Fibroblast of lung (primary cell): ENCODE results near the gene OSBPL6. TPM values are rescaled to one million over a fixed set of nuclear protein-coding genes. Genes with fewer than 3 reads are reported as not detected.

Experiments
- DNase-seq, 2 donors: peaks; one replicate each; pipeline versions ENCODE4 v3.0.0 to v3.0.0-alpha.2; 2010; ENCODE audit warnings: low read depth in 2 of 2
- H2AFZ ChIP-seq: 2 replicates; pipeline ENCODE4 v1.5.1; 2012; ENCODE audit warnings: low read length, control low read depth, inconsistent platforms
- H3K27ac ChIP-seq: 2 replicates; pipeline ENCODE4 v1.5.1; 2011; ENCODE audit warnings: low read length, control low read depth; ENCODE audit not compliant: insufficient read depth
- H3K27me3 ChIP-seq: 2 replicates; pipeline ENCODE4 v1.5.1; 2011; ENCODE audit warnings: mild to moderate bottlenecking, low read length; ENCODE audit not compliant: control insufficient read depth, insufficient read depth
- H3K36me3 ChIP-seq: 2 replicates; pipeline ENCODE4 v1.5.1; 2011; ENCODE audit warnings: low read length; ENCODE audit not compliant: control insufficient read depth, insufficient read depth
- H3K4me1 ChIP-seq: 2 replicates; pipeline ENCODE4 v1.5.1; 2011; ENCODE audit warnings: low read length; ENCODE audit not compliant: control insufficient read depth, insufficient read depth; ENCODE audit errors: extremely low read depth
- H3K4me2 ChIP-seq: 2 replicates; pipeline ENCODE4 v1.5.1; 2011; ENCODE audit warnings: low read length, control low read depth; ENCODE audit not compliant: insufficient read depth; ENCODE audit errors: extremely low read depth
- H3K4me3 ChIP-seq, 4 experiments: fragments of 200-600 bp in 1 of 4; sonication (generic) in 1 of 4; replicated peaks in 1 of 4; 2 replicates each; pipeline ENCODE4 v1.5.1; 2011 to 2016; ENCODE audit warnings: low read length in 4 of 4, low read depth in 3 of 4, mild to moderate bottlenecking in 3 of 4, control low read depth in 2 of 4, inconsistent platforms in 1 of 4, mixed read lengths in 1 of 4; ENCODE audit not compliant: insufficient read depth in 1 of 4; ENCODE audit errors: control extremely low read depth in 1 of 4
- H3K79me2 ChIP-seq: 2 replicates; pipeline ENCODE4 v1.5.1; 2012; ENCODE audit warnings: mild to moderate bottlenecking, low read length, inconsistent platforms; ENCODE audit not compliant: control insufficient read depth, insufficient read depth
- H3K9ac ChIP-seq: 2 replicates; pipeline ENCODE4 v1.5.1; 2011; ENCODE audit warnings: mild to moderate bottlenecking, low read length, control low read depth; ENCODE audit not compliant: insufficient read depth
- H3K9me3 ChIP-seq: 2 replicates; pipeline ENCODE4 v1.5.1; 2012; ENCODE audit warnings: low read depth, low read length; ENCODE audit not compliant: control insufficient read depth, insufficient read depth
- H4K20me1 ChIP-seq: 2 replicates; pipeline ENCODE4 v1.5.1; 2011; ENCODE audit warnings: low read length; ENCODE audit not compliant: control insufficient read depth, insufficient read depth; ENCODE audit errors: extremely low read depth
- CTCF ChIP-seq, 2 donors: IDR thresholded peaks in 1 of 2; conservative IDR thresholded peaks in 1 of 2; 1 replicate in 1 of 2; 2 replicates in 1 of 2; pipeline ENCODE4 v1.5.1; 2011 to 2012; ENCODE audit warnings: low read length in 2 of 2, control low read depth in 1 of 2, inconsistent platforms in 1 of 2, low read depth in 1 of 2, mild to moderate bottlenecking in 1 of 2
- EZH2 ChIP-seq: IDR thresholded peaks from 2 replicates; pipeline ENCODE4 v1.5.1; 2012; ENCODE audit warnings: low read length, control low read depth, mild to moderate bottlenecking; ENCODE audit errors: missing control alignments
- polyA plus RNA-seq, 2 donors: library from polyadenylated mRNA; depleted of rRNA in 1 of 2; stranded (reverse) in 1 of 2; unstranded in 1 of 2; fragments of >200 nt; gene quantifications; 2 replicates each; pipeline ENCODE4 v1.2.1, GENCODE V29; 2011 to 2012; ENCODE audit warnings: missing spikeins in 1 of 2
- total RNA-seq: library from RNA; depleted of rRNA; stranded (reverse); fragments of >200 nt; gene quantifications from 2 replicates; pipeline ENCODE4 v1.2.1, GENCODE V29; 2014

Gene OSBPL6
- total and polyA plus RNA-seq, 2 donors (not counting 1 experiment from before 2014, with no cell fraction given), result 1.0 to 5.3 TPM

GRCh38 chr2:178425255-178425827 is 231.0 kb downstream of the OSBPL6 start:
- TF ChIP-seq EZH2 (no peak), CTCF (conservative IDR thresholded peaks at IDR 0.05 in 1 of 2, IDR thresholded peaks at IDR 0.05 in 1 of 2; ENCODE audit: low read depth in 1 of 2, low read length in 2 of 2) (no peak)
- Histone ChIP-seq H4K20me1 (no peaks in the 10 kb centered on the region), H3K27me3 (no peaks in the 10 kb centered on the region), H2AFZ (no peak overlapping the region), H3K36me3 (no peaks in the 10 kb centered on the region), H3K4me2 (no peak overlapping the region), H3K4me3 (no peak overlapping the region), H3K4me1 (no peaks in the 10 kb centered on the region), H3K9me3 (no peaks in the 10 kb centered on the region), H3K27ac (no peak overlapping the region), H3K9ac (no peak overlapping the region), H3K79me2 (no peaks in the 10 kb centered on the region)
- DNase-seq, result no peak

- H3K9me3 ChIP-seq, result no peaks in the 10 kb centered on the region
- TF ChIP-seq CTCF (conservative IDR thresholded peaks at IDR 0.05 in 1 of 2, IDR thresholded peaks at IDR 0.05 in 1 of 2; ENCODE audit: low read depth in 1 of 2, low read length in 2 of 2) (no peak), EZH2 (no peak)
- no peaks in the 10 kb centered on the region for H3K4me1 ChIP-seq
- H3K27ac ChIP-seq, result no peak overlapping the region
- no peak overlapping the region for H3K4me2 ChIP-seq
- no peak overlapping the region for H3K9ac ChIP-seq
- H3K4me3 ChIP-seq, result no peak overlapping the region
- H3K27me3 ChIP-seq, result no peaks in the 10 kb centered on the region
- no peaks in the 10 kb centered on the region for H3K36me3 ChIP-seq
- DNase-seq, result peak in 1 of 2 donors; percentile 57
- H2AFZ ChIP-seq, result no peak overlapping the region
- no peaks in the 10 kb centered on the region for H4K20me1 ChIP-seq
- no peaks in the 10 kb centered on the region for H3K79me2 ChIP-seq
These were observed 232.1 kb downstream of the OSBPL6 start for GRCh38 chr2:178426388-178426787.

GRCh38 chr2:178427458-178427857 is 233.1 kb downstream of the OSBPL6 start:
- Histone ChIP-seq H3K9me3 (no peaks in the 10 kb centered on the region), H3K36me3 (no peaks in the 10 kb centered on the region), H3K79me2 (no peaks in the 10 kb centered on the region)

More at GRCh38 chr2:178427458-178427857, 233.1 kb downstream of the OSBPL6 start:
- Histone ChIP-seq H2AFZ (no peak overlapping the region), H3K27me3 (no peaks in the 10 kb centered on the region), H3K4me2 (no peak overlapping the region), H3K27ac (no peak overlapping the region), H3K4me1 (no peaks in the 10 kb centered on the region), H3K4me3 (no peak overlapping the region), H4K20me1 (no peaks in the 10 kb centered on the region), H3K9ac (no peak overlapping the region)
- DNase-seq, result no peak
- TF ChIP-seq EZH2 (no peak), CTCF (conservative IDR thresholded peaks at IDR 0.05 in 1 of 2, IDR thresholded peaks at IDR 0.05 in 1 of 2; ENCODE audit: low read depth in 1 of 2, low read length in 2 of 2) (no peak)
